Fibroblast of lung (primary cell): Measurements from ENCODE around the gene IL23A. TPM values are rescaled to one million over a fixed set of nuclear protein-coding genes. Genes with fewer than 3 reads are reported as not detected.

Experiments
- DNase-seq, 2 donors: peaks; one replicate each; pipeline versions ENCODE4 v3.0.0 to v3.0.0-alpha.2; 2010; ENCODE audit warnings: low read depth in 2 of 2
- H2AFZ ChIP-seq: 2 replicates; pipeline ENCODE4 v1.5.1; 2012; ENCODE audit warnings: low read length, control low read depth, inconsistent platforms
- H3K27ac ChIP-seq: 2 replicates; pipeline ENCODE4 v1.5.1; 2011; ENCODE audit warnings: low read length, control low read depth; ENCODE audit not compliant: insufficient read depth
- H3K27me3 ChIP-seq: 2 replicates; pipeline ENCODE4 v1.5.1; 2011; ENCODE audit warnings: mild to moderate bottlenecking, low read length; ENCODE audit not compliant: control insufficient read depth, insufficient read depth
- H3K36me3 ChIP-seq: 2 replicates; pipeline ENCODE4 v1.5.1; 2011; ENCODE audit warnings: low read length; ENCODE audit not compliant: control insufficient read depth, insufficient read depth
- H3K4me1 ChIP-seq: 2 replicates; pipeline ENCODE4 v1.5.1; 2011; ENCODE audit warnings: low read length; ENCODE audit not compliant: control insufficient read depth, insufficient read depth; ENCODE audit errors: extremely low read depth
- H3K4me2 ChIP-seq: 2 replicates; pipeline ENCODE4 v1.5.1; 2011; ENCODE audit warnings: low read length, control low read depth; ENCODE audit not compliant: insufficient read depth; ENCODE audit errors: extremely low read depth
- H3K4me3 ChIP-seq, 4 experiments: fragments of 200-600 bp in 1 of 4; sonication (generic) in 1 of 4; replicated peaks in 1 of 4; 2 replicates each; pipeline ENCODE4 v1.5.1; 2011 to 2016; ENCODE audit warnings: low read length in 4 of 4, low read depth in 3 of 4, mild to moderate bottlenecking in 3 of 4, control low read depth in 2 of 4, inconsistent platforms in 1 of 4, mixed read lengths in 1 of 4; ENCODE audit not compliant: insufficient read depth in 1 of 4; ENCODE audit errors: control extremely low read depth in 1 of 4
- H3K79me2 ChIP-seq: 2 replicates; pipeline ENCODE4 v1.5.1; 2012; ENCODE audit warnings: mild to moderate bottlenecking, low read length, inconsistent platforms; ENCODE audit not compliant: control insufficient read depth, insufficient read depth
- H3K9ac ChIP-seq: 2 replicates; pipeline ENCODE4 v1.5.1; 2011; ENCODE audit warnings: mild to moderate bottlenecking, low read length, control low read depth; ENCODE audit not compliant: insufficient read depth
- H3K9me3 ChIP-seq: 2 replicates; pipeline ENCODE4 v1.5.1; 2012; ENCODE audit warnings: low read depth, low read length; ENCODE audit not compliant: control insufficient read depth, insufficient read depth
- H4K20me1 ChIP-seq: 2 replicates; pipeline ENCODE4 v1.5.1; 2011; ENCODE audit warnings: low read length; ENCODE audit not compliant: control insufficient read depth, insufficient read depth; ENCODE audit errors: extremely low read depth
- EZH2 ChIP-seq: IDR thresholded peaks from 2 replicates; pipeline ENCODE4 v1.5.1; 2012; ENCODE audit warnings: low read length, control low read depth, mild to moderate bottlenecking; ENCODE audit errors: missing control alignments
- polyA plus RNA-seq, 2 donors: library from polyadenylated mRNA; depleted of rRNA in 1 of 2; stranded (reverse) in 1 of 2; unstranded in 1 of 2; fragments of >200 nt; gene quantifications; 2 replicates each; pipeline ENCODE4 v1.2.1, GENCODE V29; 2011 to 2012; ENCODE audit warnings: missing spikeins in 1 of 2
- total RNA-seq: library from RNA; depleted of rRNA; stranded (reverse); fragments of >200 nt; gene quantifications from 2 replicates; pipeline ENCODE4 v1.2.1, GENCODE V29; 2014
- TF ChIP-seq, protein P1 (sequence below), 2 donors: IDR thresholded peaks in 1 of 2; conservative IDR thresholded peaks in 1 of 2; 1 replicate in 1 of 2; 2 replicates in 1 of 2; pipeline ENCODE4 v1.5.1; 2011 to 2012; ENCODE audit warnings: low read length in 2 of 2, control low read depth in 1 of 2, inconsistent platforms in 1 of 2, low read depth in 1 of 2, mild to moderate bottlenecking in 1 of 2

Gene IL23A
- total and polyA plus RNA-seq, 2 donors (not counting 1 experiment from before 2014, with no cell fraction given), result 0.17 TPM; not detected in 1

- TF ChIP-seq EZH2, result no peak
- TF ChIP-seq, protein P1, sequence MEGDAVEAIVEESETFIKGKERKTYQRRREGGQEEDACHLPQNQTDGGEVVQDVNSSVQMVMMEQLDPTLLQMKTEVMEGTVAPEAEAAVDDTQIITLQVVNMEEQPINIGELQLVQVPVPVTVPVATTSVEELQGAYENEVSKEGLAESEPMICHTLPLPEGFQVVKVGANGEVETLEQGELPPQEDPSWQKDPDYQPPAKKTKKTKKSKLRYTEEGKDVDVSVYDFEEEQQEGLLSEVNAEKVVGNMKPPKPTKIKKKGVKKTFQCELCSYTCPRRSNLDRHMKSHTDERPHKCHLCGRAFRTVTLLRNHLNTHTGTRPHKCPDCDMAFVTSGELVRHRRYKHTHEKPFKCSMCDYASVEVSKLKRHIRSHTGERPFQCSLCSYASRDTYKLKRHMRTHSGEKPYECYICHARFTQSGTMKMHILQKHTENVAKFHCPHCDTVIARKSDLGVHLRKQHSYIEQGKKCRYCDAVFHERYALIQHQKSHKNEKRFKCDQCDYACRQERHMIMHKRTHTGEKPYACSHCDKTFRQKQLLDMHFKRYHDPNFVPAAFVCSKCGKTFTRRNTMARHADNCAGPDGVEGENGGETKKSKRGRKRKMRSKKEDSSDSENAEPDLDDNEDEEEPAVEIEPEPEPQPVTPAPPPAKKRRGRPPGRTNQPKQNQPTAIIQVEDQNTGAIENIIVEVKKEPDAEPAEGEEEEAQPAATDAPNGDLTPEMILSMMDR (conservative IDR thresholded peaks at IDR 0.05 in 1 of 2, IDR thresholded peaks at IDR 0.05 in 1 of 2; ENCODE audit: low read depth in 1 of 2, low read length in 2 of 2), result no peak
- Histone ChIP-seq H3K4me1 (peaks cover 9% of the 10 kb centered on the region), H3K27me3 (no peaks in the 10 kb centered on the region), H3K27ac (peak within 1 kb of the TSS; percentile 62), H3K4me3 (peak within 1 kb of the TSS; percentile 66 to 98 (median 86)), H3K36me3 (no peaks in the 10 kb centered on the region), H4K20me1 (no peaks in the 10 kb centered on the region), H3K9ac (peak within 1 kb of the TSS; percentile 76), H3K4me2 (peak within 1 kb of the TSS; percentile 77), H2AFZ (peak within 1 kb of the TSS; percentile 54), H3K79me2 (peaks cover 44% of the 10 kb centered on the region), H3K9me3 (no peaks in the 10 kb centered on the region)
- peak; percentile 96 to 97 for DNase-seq
Observed at GRCh38 chr12:56299853-56300643, 38.6 kb upstream of the IL23A start, which contains the start of gene CS. CS (minus strand) TSS chr12:56300330; CDS start chr12:56300201, 129 bp downstream.

GRCh38 chr12:56300644-56301464 lies 37.8 kb upstream of the IL23A start:
- peak overlapping the region; percentile 13 for H2AFZ ChIP-seq
- no peaks in the 10 kb centered on the region for H4K20me1 ChIP-seq
- no peaks in the 10 kb centered on the region for H3K27me3 ChIP-seq
- H3K9me3 ChIP-seq, result no peaks in the 10 kb centered on the region
- H3K79me2 ChIP-seq, result peaks cover 38% of the 10 kb centered on the region
- H3K36me3 ChIP-seq, result no peaks in the 10 kb centered on the region
- H3K4me3 ChIP-seq, result peak overlapping the region; percentile 22 to 83 (median 72)
- H3K4me1 ChIP-seq, result peaks cover 9% of the 10 kb centered on the region
- peak overlapping the region; percentile 62 for H3K27ac ChIP-seq
- peak overlapping the region; percentile 55 for H3K4me2 ChIP-seq
- DNase-seq, result no peak
- TF ChIP-seq, protein P1 (conservative IDR thresholded peaks at IDR 0.05 in 1 of 2, IDR thresholded peaks at IDR 0.05 in 1 of 2; ENCODE audit: low read depth in 1 of 2, low read length in 2 of 2), result no peak
- no peak for TF ChIP-seq EZH2
- no peak overlapping the region for H3K9ac ChIP-seq

GRCh38 chr12:56304276-56304675 lies 34.4 kb upstream of the IL23A start:
- H3K4me2 ChIP-seq, result no peak overlapping the region
- no peak overlapping the region for H3K4me3 ChIP-seq
- H2AFZ ChIP-seq, result no peak overlapping the region
- H3K9ac ChIP-seq, result no peak overlapping the region
- H3K27ac ChIP-seq, result no peak overlapping the region
- no peaks in the 10 kb centered on the region for H3K36me3 ChIP-seq
- H3K4me1 ChIP-seq, result peaks cover 5% of the 10 kb centered on the region
- no peak for TF ChIP-seq EZH2
- TF ChIP-seq, protein P1 (conservative IDR thresholded peaks at IDR 0.05 in 1 of 2, IDR thresholded peaks at IDR 0.05 in 1 of 2; ENCODE audit: low read depth in 1 of 2, low read length in 2 of 2), result no peak
- H3K79me2 ChIP-seq, result peaks cover 5% of the 10 kb centered on the region
- H3K9me3 ChIP-seq, result no peaks in the 10 kb centered on the region
- no peaks in the 10 kb centered on the region for H3K27me3 ChIP-seq
- no peaks in the 10 kb centered on the region for H4K20me1 ChIP-seq
- no peak for DNase-seq
